ENCODE measurements around the gene DMD.

Gene DMD

DNA sequence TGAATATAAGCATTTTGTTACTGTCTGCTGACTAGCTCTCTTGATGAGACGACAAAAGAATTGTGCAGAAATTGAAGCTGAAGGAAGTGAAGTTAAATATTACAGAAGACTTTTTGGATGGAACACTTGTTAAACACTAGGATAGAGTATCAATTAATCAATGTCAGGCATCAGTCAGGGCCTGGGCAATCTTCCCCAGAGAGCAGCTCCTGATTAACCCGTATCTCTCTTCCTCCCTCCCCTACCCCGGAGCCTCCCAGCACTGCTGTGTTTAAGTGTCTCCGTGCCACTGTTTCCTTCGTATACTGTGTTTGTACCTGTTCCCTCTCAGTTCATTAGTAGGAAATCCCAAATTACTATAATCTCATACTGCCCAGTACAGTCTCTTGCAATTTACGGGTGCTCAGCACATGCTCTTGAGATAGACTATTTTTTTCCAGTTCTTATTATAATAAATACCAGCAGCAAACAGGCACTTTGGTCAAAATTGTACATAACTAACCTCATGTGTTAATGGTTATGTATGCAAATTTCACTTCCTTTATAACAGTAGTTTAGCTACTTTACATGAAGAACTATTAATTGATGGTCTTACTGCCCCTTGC is 1373.8 kb downstream of the DMD start:
- Histone ChIP-seq H3K4me1 (ENCODE audit: insufficient read depth, low read length) (no peaks in the 10 kb centered on the region), H3K79me2 (ENCODE audit: insufficient read depth, low read length) (no peaks in the 10 kb centered on the region), H3K36me3 (ENCODE audit: insufficient read depth, low read length) (no peaks in the 10 kb centered on the region), H3K9ac (ENCODE audit: low read depth, low read length) (no peak overlapping the region), H2AFZ (ENCODE audit: low read depth, low read length) (no peak overlapping the region), H3K4me3 (ENCODE audit: low read depth in 1 of 2, low read length in 2 of 2) (no peak overlapping the region), H3K27ac (ENCODE audit: low read length) (no peak overlapping the region), H4K20me1 (ENCODE audit: insufficient read depth, low read length) (no peaks in the 10 kb centered on the region), H3K27me3 (ENCODE audit: insufficient read depth, low read length, poor library complexity) (no peaks in the 10 kb centered on the region), H3K9me3 (ENCODE audit: insufficient read depth, low read length, severe bottlenecking) (no peaks in the 10 kb centered on the region), H3K4me2 (ENCODE audit: insufficient read depth, low read length) (no peak overlapping the region)
- no peak for DNase-seq
- ATAC-seq (ENCODE audit: insufficient read depth, low read depth): no peak
- TF ChIP-seq, protein P1, sequence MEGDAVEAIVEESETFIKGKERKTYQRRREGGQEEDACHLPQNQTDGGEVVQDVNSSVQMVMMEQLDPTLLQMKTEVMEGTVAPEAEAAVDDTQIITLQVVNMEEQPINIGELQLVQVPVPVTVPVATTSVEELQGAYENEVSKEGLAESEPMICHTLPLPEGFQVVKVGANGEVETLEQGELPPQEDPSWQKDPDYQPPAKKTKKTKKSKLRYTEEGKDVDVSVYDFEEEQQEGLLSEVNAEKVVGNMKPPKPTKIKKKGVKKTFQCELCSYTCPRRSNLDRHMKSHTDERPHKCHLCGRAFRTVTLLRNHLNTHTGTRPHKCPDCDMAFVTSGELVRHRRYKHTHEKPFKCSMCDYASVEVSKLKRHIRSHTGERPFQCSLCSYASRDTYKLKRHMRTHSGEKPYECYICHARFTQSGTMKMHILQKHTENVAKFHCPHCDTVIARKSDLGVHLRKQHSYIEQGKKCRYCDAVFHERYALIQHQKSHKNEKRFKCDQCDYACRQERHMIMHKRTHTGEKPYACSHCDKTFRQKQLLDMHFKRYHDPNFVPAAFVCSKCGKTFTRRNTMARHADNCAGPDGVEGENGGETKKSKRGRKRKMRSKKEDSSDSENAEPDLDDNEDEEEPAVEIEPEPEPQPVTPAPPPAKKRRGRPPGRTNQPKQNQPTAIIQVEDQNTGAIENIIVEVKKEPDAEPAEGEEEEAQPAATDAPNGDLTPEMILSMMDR (IDR thresholded peaks at IDR 0.05; ENCODE audit: borderline replicate concordance, extremely low read depth, low read length, poor library complexity, severe bottlenecking): no peak
- no peak for TF ChIP-seq EZH2 (IDR thresholded peaks at IDR 0.05; ENCODE audit: borderline replicate concordance, low read depth, low read length, severe bottlenecking)

DNA sequence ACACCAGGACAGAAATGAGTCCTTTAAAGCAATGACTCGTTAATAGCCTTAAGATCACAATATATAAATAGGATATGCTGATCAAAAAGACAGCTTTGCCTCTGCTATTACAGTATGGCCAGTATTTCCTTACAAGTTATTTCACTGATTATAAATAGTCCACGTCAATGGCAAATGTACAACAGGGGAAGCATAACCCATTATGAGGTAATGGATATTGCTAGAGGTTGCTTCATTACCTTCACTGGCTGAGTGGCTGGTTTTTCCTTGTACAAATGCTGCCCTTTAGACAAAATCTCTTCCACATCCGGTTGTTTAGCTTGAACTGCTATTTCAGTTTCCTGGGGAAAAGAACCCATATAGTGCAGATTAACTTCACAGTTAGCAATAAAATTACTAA is 1374.9 kb downstream of the DMD start:
- Histone ChIP-seq H3K27me3 (ENCODE audit: insufficient read depth, low read length, poor library complexity) (no peaks in the 10 kb centered on the region), H3K4me3 (ENCODE audit: low read depth in 1 of 2, low read length in 2 of 2) (no peak overlapping the region), H3K36me3 (ENCODE audit: insufficient read depth, low read length) (no peaks in the 10 kb centered on the region), H3K79me2 (ENCODE audit: insufficient read depth, low read length) (no peaks in the 10 kb centered on the region), H3K4me2 (ENCODE audit: insufficient read depth, low read length) (no peak overlapping the region), H2AFZ (ENCODE audit: low read depth, low read length) (no peak overlapping the region), H4K20me1 (ENCODE audit: insufficient read depth, low read length) (no peaks in the 10 kb centered on the region), H3K9ac (ENCODE audit: low read depth, low read length) (no peak overlapping the region), H3K4me1 (ENCODE audit: insufficient read depth, low read length) (no peaks in the 10 kb centered on the region), H3K9me3 (ENCODE audit: insufficient read depth, low read length, severe bottlenecking) (no peaks in the 10 kb centered on the region), H3K27ac (ENCODE audit: low read length) (no peak overlapping the region)
- TF ChIP-seq, protein P1 (IDR thresholded peaks at IDR 0.05; ENCODE audit: borderline replicate concordance, extremely low read depth, low read length, poor library complexity, severe bottlenecking): no peak
- no peak for TF ChIP-seq EZH2 (IDR thresholded peaks at IDR 0.05; ENCODE audit: borderline replicate concordance, low read depth, low read length, severe bottlenecking)
- ATAC-seq (ENCODE audit: insufficient read depth, low read depth) (no peak), DNase-seq (no peak)

DNA sequence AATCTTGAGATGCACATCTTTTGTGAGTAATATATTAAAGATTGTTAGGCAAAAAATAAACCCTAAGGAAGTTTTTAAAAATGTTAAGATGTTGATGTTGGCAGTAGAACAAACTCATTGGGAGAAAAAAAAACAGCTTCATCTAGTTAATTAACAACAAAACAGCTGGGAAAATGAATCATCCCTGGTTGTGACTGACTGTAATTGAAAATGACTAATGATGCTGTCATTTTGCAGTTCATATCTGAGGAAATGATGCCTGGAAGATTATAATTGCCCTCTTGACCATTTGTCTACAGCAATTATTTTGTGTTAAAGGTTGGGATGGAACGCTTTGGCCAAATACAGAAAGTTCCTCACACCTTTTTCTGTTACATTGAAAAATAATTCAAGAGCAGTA is 1379.1 kb downstream of the DMD start:
- DNase-seq: no peak
- Histone ChIP-seq H3K27ac (ENCODE audit: low read length) (no peak overlapping the region), H4K20me1 (ENCODE audit: insufficient read depth, low read length) (no peaks in the 10 kb centered on the region), H2AFZ (ENCODE audit: low read depth, low read length) (no peak overlapping the region), H3K4me1 (ENCODE audit: insufficient read depth, low read length) (no peaks in the 10 kb centered on the region), H3K27me3 (ENCODE audit: insufficient read depth, low read length, poor library complexity) (no peaks in the 10 kb centered on the region), H3K9ac (ENCODE audit: low read depth, low read length) (no peak overlapping the region), H3K4me3 (ENCODE audit: low read depth in 1 of 2, low read length in 2 of 2) (no peak overlapping the region), H3K9me3 (ENCODE audit: insufficient read depth, low read length, severe bottlenecking) (no peaks in the 10 kb centered on the region), H3K36me3 (ENCODE audit: insufficient read depth, low read length) (no peaks in the 10 kb centered on the region), H3K79me2 (ENCODE audit: insufficient read depth, low read length) (no peaks in the 10 kb centered on the region), H3K4me2 (ENCODE audit: insufficient read depth, low read length) (no peak overlapping the region)
- TF ChIP-seq, protein P1 (IDR thresholded peaks at IDR 0.05; ENCODE audit: borderline replicate concordance, extremely low read depth, low read length, poor library complexity, severe bottlenecking): no peak
- TF ChIP-seq EZH2 (IDR thresholded peaks at IDR 0.05; ENCODE audit: borderline replicate concordance, low read depth, low read length, severe bottlenecking): no peak
- ATAC-seq (ENCODE audit: insufficient read depth, low read depth): no peak

Data from DND-41 (cell line).